HT-29 (cell line): ENCODE results near the gene MEGF10. TPM values are rescaled to one million over a fixed set of nuclear protein-coding genes. Genes with fewer than 3 reads are reported as not detected.
"Not testable (repeated sequence)": the region's sequence is repeated elsewhere in the genome, so short reads cannot be mapped to it uniquely, and the experiment has no call there.

Source experiments
- DNase-seq: peaks from one replicate; pipeline ENCODE4 v3.0.0-alpha.2; 2015; ENCODE audit warnings: low spot score
- total RNA-seq: library from RNA; depleted of rRNA; stranded (reverse); fragments of >200 nt; shearing (Covaris generic); gene quantifications from 2 replicates; pipeline ENCODE4 v1.2.3, GENCODE V29; 2014

Gene MEGF10
- total RNA-seq, 1 experiment from 2014 or later: not detected

DNA sequence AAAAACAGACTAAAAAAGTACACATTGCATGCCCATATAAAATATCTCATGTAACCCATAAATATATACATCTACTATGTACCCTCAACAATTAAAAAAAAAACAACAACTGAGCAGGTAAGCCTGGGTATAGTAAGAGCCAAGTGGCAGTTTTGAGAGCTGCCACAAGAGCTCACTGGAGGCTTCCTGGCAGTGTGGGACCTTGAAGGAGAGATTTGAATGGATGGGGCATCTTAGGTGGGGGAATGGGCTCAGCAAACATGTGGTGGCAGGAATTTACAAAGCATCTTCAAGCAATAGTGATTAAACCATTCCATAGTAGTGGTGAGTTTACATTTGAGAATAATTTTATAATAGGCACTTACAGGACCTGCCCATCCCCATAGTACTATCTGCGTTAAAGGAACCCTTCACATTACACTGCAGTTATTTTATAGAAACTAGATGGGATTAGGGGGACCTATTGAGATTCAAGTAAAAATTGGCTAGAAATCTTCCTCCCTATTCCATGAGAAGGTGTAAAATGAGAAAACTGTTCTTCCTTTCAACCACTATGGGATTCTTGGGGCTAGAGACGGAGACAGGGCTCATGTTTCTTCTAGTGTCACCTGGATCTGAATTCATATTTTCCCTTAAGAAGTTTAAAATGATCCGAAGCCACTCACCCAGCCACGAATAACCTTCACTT, 6.9 kb downstream of the MEGF10 start:
- no peak for DNase-seq

DNA sequence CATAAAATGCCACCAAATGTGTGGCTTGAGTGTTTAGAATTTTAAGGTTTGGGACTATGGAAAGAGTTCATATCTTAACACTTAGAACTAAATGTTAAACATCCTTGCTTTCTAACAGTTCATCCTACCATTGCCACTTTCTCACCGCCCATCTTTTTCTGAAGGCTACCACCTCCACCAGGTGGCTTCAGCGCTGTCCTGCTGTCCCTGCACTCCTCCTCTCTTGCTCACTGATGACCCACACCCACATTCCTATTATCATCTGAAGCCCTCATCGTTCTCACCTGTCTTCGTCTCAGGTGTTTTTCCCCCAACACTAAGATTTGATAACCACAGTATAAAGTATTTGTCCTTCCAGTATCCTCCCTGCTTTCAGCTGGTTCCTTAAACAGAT, 7.4 kb downstream of the MEGF10 start:
- no peak for DNase-seq

DNA sequence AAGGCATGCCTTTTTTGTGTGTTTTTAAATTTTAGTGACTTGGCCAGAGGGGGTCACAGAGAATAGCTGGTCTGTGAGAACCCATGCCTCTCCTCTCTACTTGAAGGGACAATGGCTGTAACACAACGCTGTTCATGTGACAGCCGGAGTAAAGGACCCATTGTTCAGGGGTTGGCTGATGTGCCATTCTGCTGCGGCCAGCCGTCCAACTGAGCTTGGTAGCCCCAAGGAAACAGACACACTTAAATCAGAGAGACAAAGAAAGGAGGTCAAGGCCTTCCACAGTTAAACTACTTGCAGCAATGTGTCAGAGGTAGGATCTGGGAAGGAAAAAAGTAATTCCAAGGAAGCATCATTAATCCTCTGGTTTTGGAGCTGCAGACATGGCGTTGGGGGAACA, 8.1 kb downstream of the MEGF10 start:
- no peak for DNase-seq

DNA sequence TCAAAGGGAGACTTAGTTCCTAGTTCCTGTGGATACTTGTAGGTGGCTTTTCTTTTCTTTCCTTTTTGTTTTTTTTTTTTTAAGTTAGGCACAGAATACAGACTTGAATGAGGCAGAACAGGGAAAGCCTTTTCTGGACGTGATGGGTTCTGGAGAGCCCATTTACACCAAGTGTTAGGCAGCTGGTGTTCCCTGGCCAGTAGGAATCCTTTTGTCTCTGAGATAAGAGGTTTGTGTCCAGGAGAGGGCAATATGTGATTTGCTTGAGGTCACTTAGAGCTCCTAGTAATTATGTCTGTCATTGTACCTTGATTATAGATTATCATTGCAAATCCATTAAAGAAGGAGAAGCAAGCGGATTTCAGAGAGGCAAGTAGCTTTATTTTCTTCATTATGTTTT, 9.1 kb downstream of the MEGF10 start:
- DNase-seq: peak; percentile 17

DNA sequence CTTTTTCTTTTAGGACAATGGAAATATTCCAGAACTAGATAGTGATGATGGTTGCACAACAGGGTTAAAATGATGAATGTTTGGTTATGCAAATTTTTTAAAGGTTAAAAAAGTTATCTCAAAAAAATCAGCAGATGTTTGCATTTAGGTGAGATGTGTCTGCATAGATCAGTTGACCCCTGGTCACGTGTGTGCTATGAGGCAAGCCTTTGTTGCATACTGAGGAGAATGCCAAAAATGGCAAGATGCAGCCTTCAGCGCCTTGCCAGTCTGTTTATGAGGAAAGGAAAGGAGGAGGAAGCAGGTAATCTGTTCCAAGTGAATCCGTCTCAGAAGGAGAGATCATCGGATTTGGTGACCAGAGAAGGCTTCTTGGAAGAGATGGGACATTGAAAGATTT, 11.9 kb downstream of the MEGF10 start:
- DNase-seq: no peak

DNA sequence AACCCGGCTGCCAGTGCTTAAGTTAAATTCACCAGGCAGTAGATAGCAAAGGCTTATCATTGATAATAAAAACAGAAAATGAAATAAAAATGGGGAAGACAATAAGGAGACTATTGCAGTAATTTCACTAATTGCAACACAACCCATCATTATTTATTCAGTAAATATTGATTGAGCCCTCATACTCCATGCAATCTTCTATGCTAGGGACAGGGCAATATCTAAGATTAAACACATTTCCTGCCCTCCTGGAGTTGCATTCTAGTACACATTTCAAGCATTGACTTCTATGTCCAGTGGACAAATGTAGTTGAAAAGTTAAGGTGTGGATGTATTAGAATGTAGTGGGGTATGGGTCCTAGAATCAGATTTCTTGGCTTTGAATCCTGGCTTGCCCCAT, 12.8 kb downstream of the MEGF10 start:
- DNase-seq: no peak

DNA sequence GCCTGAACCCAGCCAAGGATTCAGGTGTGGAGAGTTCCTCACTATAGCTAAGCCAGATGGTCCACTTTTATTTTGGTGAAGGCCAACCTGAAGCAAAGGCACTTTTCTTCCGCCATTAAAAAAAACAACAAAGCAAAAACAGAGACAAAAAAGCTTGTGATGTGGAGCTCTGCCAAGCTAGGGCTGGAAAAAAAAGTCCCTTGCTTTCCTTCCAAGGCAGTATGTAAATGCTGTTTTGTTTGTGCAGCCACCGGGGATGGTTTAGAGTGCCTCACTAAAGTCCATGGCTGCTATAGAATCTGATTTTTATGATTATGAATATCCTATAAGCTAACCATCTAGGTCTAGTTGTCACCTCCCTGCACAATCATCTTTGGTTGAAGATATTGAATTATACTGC, 14.9 kb downstream of the MEGF10 start:
- DNase-seq: no peak

DNA sequence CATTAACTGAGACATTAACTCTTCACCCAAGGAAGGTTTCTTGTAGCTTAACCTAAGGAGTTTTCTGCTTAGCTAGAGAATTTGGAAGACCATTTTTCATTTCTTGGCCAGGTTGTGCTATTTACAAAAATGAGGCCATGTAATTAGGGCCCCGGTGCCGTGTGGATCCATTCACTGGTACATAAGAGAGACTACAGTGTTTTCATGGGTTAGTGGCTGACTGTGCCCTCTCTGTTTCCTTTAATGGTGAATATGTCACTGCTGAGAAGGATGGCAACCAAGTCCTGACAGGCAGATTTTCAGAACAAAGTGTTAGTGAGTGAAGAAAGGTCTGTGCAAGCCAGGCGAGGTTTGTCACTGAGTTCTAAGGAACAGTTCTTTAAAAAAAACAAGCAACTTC, 15.4 kb downstream of the MEGF10 start:
- no peak for DNase-seq

DNA sequence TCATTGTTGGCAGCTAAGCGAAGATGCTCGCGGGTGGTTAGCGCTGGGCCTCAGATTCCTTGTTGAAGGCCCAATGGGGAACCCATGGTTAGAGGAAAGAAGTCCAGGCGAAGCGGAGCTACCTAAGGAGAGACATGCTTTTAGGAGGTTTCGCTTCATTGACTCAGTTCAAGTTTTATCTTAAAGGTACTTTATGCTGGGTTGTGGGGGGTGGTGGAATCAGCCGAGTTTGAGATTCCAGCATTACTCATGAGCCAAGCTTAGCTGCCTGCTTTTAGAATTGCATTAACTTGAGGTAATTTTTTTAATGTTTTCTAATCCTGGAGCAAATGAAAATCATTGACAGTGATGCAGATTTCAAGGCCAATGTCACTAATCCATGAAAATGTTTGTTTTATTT, 16.1 kb downstream of the MEGF10 start:
- DNase-seq: no peak

DNA sequence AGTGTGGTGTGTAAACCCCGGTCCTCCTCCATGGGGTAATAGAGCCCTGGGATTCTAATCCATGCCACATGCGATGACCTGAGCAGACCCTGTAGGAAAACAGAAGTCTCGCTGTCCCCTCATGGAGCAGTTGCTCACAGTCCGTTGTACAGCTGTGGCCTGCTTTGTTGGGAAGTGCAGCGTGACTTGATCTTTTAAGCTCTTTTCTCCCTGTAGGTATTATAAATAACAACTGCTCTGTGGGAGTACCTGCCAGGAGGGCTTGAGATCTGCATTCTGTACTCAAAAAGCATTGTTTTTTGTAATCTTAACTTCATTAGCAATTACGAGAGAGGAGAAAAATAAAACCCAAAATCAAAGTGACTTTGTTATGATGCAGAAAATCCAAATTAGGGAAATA, 17.3 kb downstream of the MEGF10 start:
- no peak for DNase-seq

DNA sequence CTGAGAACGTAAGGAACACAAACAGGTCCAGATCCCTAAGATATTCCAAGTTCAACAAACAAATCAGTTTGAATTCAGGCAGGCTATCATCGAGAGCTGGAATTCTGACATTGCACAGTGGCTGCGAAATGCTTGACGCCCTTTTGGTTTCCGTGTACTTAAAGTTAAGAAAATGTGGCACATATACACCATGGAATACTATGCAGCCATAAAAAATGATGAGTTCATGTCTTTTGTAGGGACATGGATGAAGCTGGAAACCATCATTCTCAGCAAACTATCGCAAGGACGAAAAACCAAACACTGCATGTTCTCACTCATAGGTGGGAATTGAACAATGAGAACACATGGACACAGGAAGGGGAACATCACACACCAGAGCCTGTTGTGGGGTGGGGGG, 17.7 kb downstream of the MEGF10 start:
- DNase-seq: not testable (repeated sequence)

DNA sequence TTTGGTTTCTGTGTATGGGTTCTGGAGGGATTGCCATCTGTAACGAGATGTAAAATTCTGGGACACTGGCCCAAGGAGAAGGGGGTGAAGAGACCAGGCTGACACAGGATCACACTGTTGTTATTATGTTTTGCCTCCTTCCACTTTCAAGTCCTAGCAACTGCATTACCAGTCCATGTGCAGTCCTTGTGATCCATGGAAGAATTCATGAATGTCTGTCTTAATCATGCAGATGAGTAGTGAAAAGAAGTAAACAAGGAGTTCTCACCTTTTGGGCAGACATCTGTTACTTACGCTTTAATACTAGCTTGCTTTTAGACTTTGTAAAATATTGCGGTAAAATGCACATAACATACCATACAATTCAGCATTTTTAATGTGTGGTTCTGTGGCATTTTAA, 18.3 kb downstream of the MEGF10 start:
- DNase-seq: no peak

DNA sequence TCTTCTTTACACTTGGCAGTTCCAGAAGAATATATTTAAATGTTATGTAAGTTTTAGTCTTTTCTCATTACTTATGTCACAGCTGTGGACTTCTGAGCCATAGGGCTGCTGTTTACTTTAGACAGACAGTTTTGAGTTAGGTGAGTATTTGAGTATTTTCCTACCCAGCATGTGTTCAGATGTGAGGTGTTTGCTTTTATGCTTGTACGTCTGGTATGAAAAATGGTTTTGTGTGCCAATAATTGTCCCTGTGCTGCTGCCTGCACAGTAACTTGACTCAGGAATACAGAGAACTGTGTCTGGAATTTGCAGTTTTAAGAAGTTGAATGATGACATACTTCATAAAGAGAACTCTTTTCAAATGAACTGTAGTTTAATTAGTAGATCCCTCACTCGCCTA, 20.8 kb downstream of the MEGF10 start:
- DNase-seq: no peak

DNA sequence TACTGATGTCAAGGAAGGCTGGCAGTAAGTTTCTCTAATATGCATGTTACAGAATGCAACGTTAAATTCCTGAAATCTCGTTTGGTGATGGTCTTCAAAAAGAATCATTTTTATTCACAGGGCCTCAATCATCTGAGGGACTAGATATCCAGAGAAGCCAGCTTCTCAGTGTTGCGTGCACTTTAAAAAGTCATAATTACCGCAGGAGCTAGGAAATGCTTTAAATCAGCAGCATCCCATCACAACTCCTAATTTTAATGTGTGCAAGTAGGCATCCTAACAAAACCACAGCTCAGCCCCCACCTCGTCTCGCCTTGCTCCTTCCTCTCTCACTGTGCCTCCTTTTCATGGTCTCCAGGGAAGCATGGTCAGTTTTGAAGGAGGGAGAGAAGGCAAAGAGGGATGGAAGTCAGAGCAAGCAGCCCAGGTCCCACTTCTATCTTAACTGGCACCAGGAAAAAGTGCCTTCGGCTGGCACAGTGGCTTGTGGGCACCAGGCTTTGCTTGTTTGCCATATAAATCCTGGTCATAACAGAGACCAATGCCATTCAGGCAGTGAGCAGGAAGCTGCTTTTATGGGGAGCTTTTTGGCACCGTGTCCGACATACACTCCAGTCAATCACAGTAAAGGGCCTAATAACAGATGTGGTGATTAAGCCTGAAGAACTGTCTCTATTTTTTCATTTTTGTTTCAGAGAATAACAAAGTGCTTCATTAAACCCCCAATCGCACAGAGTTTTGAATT, 21.4 kb downstream of the MEGF10 start:
- no peak for DNase-seq

DNA sequence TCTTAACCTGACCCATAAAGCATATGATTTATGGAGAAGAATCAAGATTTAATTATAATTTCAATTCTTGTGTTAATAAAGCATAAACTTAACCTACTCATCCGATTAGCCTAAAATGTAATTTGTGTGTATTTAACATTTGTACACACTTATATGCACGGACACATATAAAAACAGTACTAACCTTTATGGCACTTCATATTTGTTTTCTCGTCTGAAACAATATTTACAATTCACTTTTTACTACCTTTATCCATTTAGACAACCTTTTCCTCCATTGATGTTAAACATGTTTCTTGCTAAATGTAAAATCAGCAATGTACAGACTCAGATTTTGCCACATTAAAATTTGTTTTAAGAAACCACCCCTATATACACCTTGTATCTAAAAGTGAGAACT, 22.8 kb downstream of the MEGF10 start:
- no peak for DNase-seq

DNA sequence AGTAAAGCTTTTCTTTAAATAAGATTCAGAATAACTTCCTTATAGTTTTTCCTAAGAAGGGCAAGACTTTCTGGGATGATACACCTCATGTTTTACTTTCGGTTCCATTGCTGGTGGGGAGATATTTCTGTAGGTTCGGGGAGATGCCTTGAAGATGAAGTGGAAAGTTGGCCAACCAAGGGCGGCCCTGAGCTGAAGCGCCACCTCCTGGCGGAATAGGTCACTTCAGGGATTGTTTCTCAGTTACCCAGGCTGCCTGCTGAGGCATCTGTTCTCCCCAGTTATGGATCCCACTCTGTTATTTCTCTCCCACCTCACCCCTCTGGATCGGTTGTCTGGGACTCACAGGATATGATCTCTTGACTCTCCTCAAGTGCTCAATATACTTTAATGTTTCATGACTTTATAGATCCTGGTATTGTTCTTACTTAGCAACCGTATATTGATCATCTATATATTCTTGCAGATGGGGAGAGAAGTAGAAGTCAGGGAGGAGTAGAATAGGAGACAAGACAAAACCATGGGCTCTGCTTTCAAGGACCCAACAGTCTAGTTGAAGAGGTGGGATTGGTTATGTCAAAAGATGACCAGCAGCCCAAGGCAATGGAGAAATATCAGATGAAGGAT, 23.4 kb downstream of the MEGF10 start:
- peak; percentile 77 for DNase-seq

DNA sequence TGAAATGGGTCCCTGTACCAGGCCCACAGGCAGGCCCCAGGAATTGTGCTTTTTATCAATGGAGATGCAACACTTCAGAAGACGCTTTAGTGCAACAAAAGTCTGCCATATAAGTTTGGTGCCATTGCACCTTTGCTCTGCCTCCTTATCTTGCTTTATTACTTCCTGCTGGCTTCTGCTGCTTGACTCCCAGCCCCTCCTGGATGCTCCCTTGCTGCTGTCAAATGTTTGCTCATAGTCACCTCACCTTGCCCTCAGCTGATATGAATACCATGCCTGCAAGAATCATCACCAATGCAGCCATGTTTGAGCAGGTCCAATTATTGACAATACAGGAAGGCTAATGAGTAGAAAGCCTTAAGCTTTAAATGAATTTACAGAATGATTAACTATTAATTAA, 25.4 kb downstream of the MEGF10 start:
- DNase-seq: no peak

DNA sequence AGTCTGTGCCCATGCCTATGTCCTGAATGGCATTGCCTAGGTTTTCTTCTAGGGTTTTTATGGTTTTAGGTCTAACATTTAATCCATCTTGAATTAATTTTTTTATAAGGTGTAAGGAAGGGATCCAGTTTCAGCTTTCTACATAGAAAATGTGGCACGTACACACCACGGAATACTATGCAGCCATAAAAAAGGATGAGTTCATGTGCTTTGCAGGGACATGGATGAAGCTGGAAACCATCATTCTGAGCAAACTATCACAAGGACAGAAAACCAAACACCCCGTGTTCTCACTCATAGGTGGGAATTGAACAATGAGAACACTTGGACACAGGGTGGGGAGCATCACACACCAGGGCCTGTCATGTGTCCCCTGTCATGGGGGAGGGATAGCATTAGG, 26.8 kb downstream of the MEGF10 start:
- DNase-seq: not testable (repeated sequence)

DNA sequence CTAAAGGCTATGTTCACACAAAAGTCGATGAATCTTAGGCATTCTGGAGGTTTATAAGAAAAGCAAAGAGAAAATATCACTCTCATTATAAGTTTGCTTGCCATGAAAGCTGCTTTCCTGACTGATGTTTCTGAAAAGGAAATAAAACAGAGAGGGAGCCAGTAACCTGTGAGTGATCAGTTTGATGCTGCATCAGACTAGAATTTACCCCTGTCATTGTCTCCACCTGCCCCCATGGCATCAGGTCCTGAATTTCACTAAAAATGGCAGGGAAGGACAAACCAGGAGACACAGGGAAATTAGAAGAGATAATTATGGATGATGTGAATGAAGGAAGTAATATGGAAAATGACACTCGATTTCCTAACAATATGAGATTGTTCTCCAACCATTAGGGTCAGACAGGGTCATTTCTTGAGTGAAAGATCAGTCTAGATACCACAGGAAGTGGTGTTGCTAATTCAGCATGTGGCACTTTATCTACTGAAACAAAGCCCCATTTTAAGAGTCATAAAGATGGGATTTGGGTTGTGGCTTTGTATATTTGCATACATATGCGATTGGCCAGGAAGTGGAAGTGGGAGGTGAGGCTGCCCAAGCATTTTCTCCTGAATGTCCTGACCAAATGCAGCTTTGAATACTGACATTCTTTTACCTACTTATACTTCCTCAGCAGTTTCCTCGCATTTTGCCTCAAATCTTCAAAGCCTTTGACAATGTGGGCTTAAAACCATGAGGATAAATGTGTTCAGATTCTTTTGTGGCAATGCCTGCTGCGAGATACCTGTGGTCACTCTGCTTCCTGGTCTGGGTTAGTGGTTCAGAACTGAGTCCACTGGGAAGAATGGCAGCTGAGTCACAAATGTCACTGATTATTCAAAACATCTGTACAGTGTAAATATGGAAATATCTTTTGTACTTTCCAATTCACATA, 29.7 kb downstream of the MEGF10 start:
- DNase-seq: peak; percentile 43

DNA sequence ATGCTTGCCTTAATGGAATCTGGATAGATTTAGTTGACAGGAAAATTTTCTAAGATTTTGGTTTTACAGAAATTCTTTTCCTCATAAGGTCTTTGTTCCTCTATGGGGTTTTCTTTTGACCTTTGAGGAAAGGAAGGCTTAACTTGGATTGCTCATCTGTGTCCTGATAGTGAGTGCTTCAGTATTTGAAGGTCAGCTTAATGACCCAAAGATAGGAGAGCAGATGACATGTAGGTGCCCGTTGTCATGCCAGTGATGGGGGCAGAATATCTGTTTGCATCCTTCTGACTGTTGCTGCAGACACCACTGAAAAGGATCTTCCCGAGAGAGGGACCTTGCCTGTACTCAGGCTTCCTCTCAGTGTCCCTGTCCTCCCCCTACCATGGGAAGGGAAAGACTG, 30.9 kb downstream of the MEGF10 start:
- no peak for DNase-seq

DNA sequence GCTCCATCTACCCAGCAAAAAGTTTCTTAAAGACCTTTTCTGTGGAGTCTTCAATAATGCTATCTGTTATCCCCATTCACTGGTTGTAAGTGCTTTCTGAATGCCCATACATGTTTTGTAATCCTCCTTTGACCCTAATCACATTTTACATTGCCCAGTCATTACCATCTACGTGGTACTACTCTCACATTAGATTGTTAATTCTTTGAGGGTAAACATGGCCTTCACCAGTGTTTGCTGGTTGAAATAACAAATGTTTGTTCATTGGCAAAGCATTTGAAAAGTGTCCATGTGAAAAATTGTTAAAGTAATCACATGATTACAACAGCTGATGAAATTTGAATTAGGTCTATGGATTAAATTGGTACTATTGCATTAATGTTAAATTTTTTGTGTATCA, 31.8 kb downstream of the MEGF10 start:
- no peak for DNase-seq

DNA sequence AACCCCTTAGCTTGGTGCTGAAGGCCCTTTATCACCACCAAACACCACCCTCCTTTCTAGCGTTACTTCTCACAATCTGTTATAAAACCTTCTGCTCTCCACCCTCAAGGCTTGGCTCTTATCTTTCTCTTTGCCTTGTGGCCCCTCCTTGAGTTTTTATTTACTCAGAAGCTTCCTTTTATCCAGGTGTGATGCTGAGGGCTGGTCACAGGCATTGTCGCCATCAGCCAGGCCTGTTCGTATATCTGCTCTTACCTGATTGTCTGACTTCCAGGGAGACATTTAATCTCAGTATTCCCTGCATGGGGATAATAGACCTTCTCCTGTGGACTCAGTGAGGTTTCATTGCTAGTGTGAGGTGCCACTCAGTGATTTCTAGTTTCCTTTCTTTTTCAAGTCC, 34.2 kb downstream of the MEGF10 start:
- DNase-seq: no peak
